Mesothelial cell of epicardium (in vitro differentiated cells): ENCODE measurements around the gene ERO1B. TPM values are rescaled to one million over a fixed set of nuclear protein-coding genes. Genes with fewer than 3 reads are reported as not detected.

Experiments used
- DNase-seq, 2 experiments: peaks; one replicate each; pipeline ENCODE4 v3.0.0; 2021; ENCODE audit warnings: low spot score in 2 of 2; ENCODE audit not compliant: unreplicated experiment in 2 of 2
- H3K27ac Mint-ChIP-seq: 2 replicates; pipeline ENCODE4 v1.8.0; 2021; ENCODE audit warnings: mixed read lengths
- H3K27me3 Mint-ChIP-seq: 2 replicates; pipeline ENCODE4 v1.8.0; 2021; ENCODE audit warnings: low read depth, mixed read lengths
- H3K36me3 Mint-ChIP-seq: 2 replicates; pipeline ENCODE4 v1.8.0; 2021; ENCODE audit warnings: mixed read lengths
- H3K4me1 Mint-ChIP-seq: 2 replicates; pipeline ENCODE4 v1.8.0; 2021; ENCODE audit warnings: mixed read lengths
- H3K4me3 Mint-ChIP-seq: 2 replicates; pipeline ENCODE4 v1.8.0; 2021; ENCODE audit warnings: mild to moderate bottlenecking, moderate library complexity, mixed read lengths
- H3K9me3 Mint-ChIP-seq: 2 replicates; pipeline ENCODE4 v1.8.0; 2021; ENCODE audit warnings: mixed read lengths
- CTCF ChIP-seq: fragments of 200-600 bp; sonication (generic); IDR thresholded peaks from one replicate; pipeline ENCODE4 v1.5.0; 2021; ENCODE audit warnings: antibody characterized with exemption; ENCODE audit not compliant: unreplicated experiment
- total RNA-seq: library from RNA; stranded (reverse); gene quantifications from 3 replicates; pipeline ENCODE4 v1.2.1, GENCODE V29; 2021

ERO1B gene
- total RNA-seq, 1 donor from 2014 or later = 6.4 TPM

DNA sequence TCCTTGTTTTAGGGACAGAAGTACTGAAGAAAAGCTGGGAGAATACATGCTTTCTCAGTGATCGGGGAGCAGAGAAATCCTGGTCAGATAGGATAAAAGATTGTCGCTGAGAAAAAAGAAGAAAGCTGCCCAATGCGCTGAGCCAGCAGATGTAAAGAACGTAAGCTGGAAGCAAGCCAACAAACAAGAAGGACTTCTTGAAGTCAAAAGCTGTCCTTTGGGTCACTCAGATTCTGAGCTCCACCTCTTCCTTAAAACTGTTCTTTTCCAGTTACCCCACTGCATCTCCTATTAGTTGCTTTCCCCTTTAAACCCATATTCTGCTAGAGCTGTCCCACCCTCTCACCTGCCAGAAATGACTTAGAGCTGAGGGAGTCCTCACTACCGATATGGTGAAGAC, 74.6 kb downstream of the ERO1B start:
- Mint-ChIP-seq H3K9me3 (peaks cover 23% of the 10 kb centered on the region), H3K36me3 (peaks cover 46% of the 10 kb centered on the region), H3K27ac (peak overlapping the region; percentile 33), H3K27me3 (no peaks in the 10 kb centered on the region), H3K4me1 (peaks cover 16% of the 10 kb centered on the region), H3K4me3 (no peak overlapping the region)
- no peak for TF ChIP-seq CTCF
- DNase-seq = no peak

GRCh38 chr1:236206548-236206947, 75.2 kb downstream of the ERO1B start:
- TF ChIP-seq CTCF = no peak
- DNase-seq = no peak
- H3K36me3 Mint-ChIP-seq = peaks cover 50% of the 10 kb centered on the region
- no peak overlapping the region for H3K4me3 Mint-ChIP-seq
- H3K27me3 Mint-ChIP-seq = no peaks in the 10 kb centered on the region
- H3K9me3 Mint-ChIP-seq = peaks cover 29% of the 10 kb centered on the region
- peak overlapping the region; percentile 26 for H3K27ac Mint-ChIP-seq
- peaks cover 16% of the 10 kb centered on the region for H3K4me1 Mint-ChIP-seq

DNA sequence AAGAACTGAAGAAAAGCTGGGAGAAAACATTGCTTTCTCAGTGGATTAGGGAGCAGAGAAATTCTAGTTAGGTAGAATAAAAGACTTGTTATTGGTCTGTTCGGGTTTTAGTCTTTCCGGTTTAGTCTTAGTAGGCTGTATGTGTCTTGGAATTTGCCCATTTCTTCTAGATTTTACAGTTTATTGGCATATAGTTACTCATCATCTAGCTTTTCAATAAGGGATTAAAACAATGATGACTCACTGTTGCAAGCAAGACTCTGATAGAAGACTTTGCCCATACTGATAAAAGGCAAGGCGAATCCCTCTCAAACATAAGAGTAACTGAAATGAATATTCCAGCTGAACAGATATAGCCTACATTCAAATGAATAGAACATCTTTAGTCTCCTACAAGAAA, 77.1 kb downstream of the ERO1B start:
- Mint-ChIP-seq H3K36me3 (peaks cover 60% of the 10 kb centered on the region), H3K4me3 (no peak overlapping the region), H3K4me1 (peaks cover 16% of the 10 kb centered on the region), H3K27me3 (no peaks in the 10 kb centered on the region), H3K9me3 (peaks cover 47% of the 10 kb centered on the region), H3K27ac (no peak overlapping the region)
- no peak for DNase-seq
- TF ChIP-seq CTCF = no peak

DNA sequence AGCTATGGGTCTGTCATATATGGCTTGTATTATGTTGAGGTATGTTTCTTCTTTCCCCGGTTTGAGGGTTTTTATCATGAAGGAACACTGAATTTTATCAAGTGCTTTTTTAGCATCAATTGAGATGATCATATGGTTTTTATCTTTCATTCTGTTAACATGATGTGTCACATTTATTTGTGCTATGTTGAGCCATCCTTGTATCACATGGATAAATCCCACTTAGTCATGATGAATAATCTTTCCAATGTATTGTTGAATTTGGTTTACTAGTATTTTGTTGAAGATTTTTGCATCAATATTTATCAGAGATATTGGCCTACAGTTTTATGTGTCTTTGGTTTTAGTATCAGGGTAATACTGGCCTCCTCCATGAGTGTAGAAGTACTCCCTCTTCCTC, 77.7 kb downstream of the ERO1B start:
- Mint-ChIP-seq H3K36me3 (peaks cover 61% of the 10 kb centered on the region), H3K27me3 (no peaks in the 10 kb centered on the region), H3K4me3 (no peak overlapping the region), H3K4me1 (peaks cover 12% of the 10 kb centered on the region), H3K27ac (no peak overlapping the region), H3K9me3 (peaks cover 53% of the 10 kb centered on the region)
- no peak for TF ChIP-seq CTCF
- no peak for DNase-seq

- H3K9me3 Mint-ChIP-seq = peaks cover 68% of the 10 kb centered on the region
- H3K4me1 Mint-ChIP-seq = peaks cover 7% of the 10 kb centered on the region
- H3K27me3 Mint-ChIP-seq = no peaks in the 10 kb centered on the region
- H3K36me3 Mint-ChIP-seq = peaks cover 81% of the 10 kb centered on the region
- no peak for DNase-seq
- no peak overlapping the region for H3K27ac Mint-ChIP-seq
- H3K4me3 Mint-ChIP-seq = no peak overlapping the region
- TF ChIP-seq CTCF = no peak
Observed at GRCh38 chr1:236201786-236202185, 80.0 kb downstream of the ERO1B start.

DNA sequence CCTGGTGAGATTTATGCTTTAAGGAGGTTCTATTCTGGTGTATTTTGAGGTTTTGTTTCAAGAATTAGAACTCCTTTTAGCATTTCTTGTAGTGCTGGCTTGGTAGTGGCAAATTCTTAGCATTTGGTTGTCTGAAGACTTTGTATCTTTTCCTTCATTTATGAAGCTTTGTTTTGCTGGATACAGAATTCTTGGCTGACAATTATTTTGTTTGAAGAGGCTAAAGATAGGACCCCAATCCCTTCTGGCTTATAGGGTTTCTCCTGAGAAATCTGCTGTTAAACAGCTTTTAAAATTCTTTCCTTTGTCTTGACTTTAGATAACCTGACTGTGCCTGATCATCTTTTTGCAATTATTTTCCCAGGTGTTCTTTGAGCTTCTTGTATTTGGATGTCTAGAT, 80.8 kb downstream of the ERO1B start:
- peaks cover 72% of the 10 kb centered on the region for H3K9me3 Mint-ChIP-seq
- DNase-seq = no peak
- no peak overlapping the region for H3K4me3 Mint-ChIP-seq
- no peaks in the 10 kb centered on the region for H3K27me3 Mint-ChIP-seq
- TF ChIP-seq CTCF = no peak
- H3K36me3 Mint-ChIP-seq = peaks cover 86% of the 10 kb centered on the region
- no peak overlapping the region for H3K27ac Mint-ChIP-seq
- no peaks in the 10 kb centered on the region for H3K4me1 Mint-ChIP-seq
